MM.1S (cell line): ENCODE measurements around the gene B4GALNT1.

ENCODE experiments used
- EZH2 ChIP-seq: fragments of 300-600 bp; sonication (generic); optimal IDR thresholded peaks from 2 replicates; pipeline ENCODE3; 2017; ENCODE audit warnings: low read depth, mild to moderate bottlenecking, antibody characterized with exemption, low read length, mixed read lengths
- EZH2phosphoT487 ChIP-seq: fragments of 300-600 bp; sonication (generic); IDR thresholded peaks from 2 replicates; pipeline ENCODE4 v1.6.1; 2018; ENCODE audit warnings: antibody characterized with exemption, low read length
- TF ChIP-seq, protein P1 (sequence below): fragments of 300-600 bp; sonication (generic); IDR thresholded peaks from 2 replicates; pipeline ENCODE4 v1.5.1; 2016; ENCODE audit warnings: antibody characterized with exemption, low read length, mixed read lengths

DNA sequence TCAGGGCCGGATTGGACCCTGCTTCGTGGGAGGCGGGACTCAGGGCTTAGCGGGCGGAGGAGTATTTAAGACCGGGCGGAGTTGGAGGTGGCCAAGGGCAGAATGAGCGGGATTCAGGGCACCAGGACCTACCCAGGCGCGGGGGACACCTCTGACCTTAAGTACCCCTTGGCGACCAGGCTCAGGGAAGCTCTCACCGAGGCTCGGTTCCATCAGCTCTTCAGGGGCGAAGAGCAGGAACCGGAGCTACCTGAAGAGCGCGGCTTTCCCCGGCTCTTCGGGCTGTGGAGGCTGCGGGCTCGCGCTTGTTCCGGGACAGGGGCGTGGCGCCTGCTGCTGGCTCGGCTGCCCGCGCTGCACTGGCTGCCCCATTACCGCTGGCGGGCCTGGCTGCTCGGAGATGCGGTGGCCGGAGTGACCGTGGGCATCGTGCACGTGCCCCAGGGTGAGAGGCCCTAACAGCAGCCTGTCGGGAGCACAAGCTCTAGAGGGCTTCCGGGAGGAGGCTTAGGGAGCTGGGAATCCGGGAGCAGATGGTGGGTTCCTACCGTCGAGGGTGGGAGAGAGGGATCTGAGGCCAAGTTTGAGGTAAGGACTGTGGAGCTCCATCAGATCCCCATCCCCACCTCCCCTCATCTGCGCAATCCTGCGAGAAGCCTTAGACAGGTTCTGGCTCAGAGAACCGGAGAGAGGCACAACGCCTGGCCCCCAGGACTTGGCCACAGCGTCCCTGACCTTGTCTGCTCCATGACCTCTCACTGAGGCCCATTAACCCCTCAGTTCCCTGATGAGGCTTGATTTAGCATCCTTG is 13.4 kb downstream of the B4GALNT1 start:
- TF ChIP-seq, protein P1, sequence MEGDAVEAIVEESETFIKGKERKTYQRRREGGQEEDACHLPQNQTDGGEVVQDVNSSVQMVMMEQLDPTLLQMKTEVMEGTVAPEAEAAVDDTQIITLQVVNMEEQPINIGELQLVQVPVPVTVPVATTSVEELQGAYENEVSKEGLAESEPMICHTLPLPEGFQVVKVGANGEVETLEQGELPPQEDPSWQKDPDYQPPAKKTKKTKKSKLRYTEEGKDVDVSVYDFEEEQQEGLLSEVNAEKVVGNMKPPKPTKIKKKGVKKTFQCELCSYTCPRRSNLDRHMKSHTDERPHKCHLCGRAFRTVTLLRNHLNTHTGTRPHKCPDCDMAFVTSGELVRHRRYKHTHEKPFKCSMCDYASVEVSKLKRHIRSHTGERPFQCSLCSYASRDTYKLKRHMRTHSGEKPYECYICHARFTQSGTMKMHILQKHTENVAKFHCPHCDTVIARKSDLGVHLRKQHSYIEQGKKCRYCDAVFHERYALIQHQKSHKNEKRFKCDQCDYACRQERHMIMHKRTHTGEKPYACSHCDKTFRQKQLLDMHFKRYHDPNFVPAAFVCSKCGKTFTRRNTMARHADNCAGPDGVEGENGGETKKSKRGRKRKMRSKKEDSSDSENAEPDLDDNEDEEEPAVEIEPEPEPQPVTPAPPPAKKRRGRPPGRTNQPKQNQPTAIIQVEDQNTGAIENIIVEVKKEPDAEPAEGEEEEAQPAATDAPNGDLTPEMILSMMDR: no peak
- TF ChIP-seq EZH2 (no peak), EZH2phosphoT487 (no peak)
